Endothelial cell of umbilical vein (primary cell): Measurements from ENCODE around the gene LPP. TPM values are rescaled to one million over a fixed set of nuclear protein-coding genes. Genes with fewer than 3 reads are reported as not detected.

Experiments
- BruUV-seq: library from RNA; stranded (reverse); fragments of 400-500 nt; replicated peaks from 2 replicates; lab custom pipeline; 2021; lab: Mats Ljungman, UMichigan
- CTCF ChIA-PET: fragments of 300-600, 350-600 bp; sonication (Branson Sonifier 250); formaldehyde crosslinking; loops from one replicate; lab custom pipeline; 2021; ENCODE audit warnings: antibody characterized with exemption, inconsistent platforms; lab: Charles Lee
- POLR2A ChIA-PET: fragments of 300-600, 350-600 bp; sonication (Branson Sonifier 250); formaldehyde crosslinking; loops from one replicate; lab custom pipeline; 2021; ENCODE audit warnings: antibody characterized with exemption, inconsistent platforms; lab: Charles Lee
- DNase-seq: peaks from one replicate; pipeline ENCODE4 v3.0.0-alpha.2; 2011; ENCODE audit warnings: low read depth, low spot score
- FAIRE-seq: peaks from 2 replicates; lab custom pipeline; 2011; peaks lifted over from hg19 to GRCh38; lab: Jason Lieb, UNC
- H2AFZ ChIP-seq: 2 replicates; pipeline ENCODE4 v1.6.0; 2012; ENCODE audit warnings: low read depth, low read length, control low read depth, inconsistent platforms
- H3K27ac ChIP-seq: 2 replicates; pipeline ENCODE4 v1.5.1; 2011; ENCODE audit warnings: low read depth, mild to moderate bottlenecking, control low read depth, low read length, moderate library complexity; ENCODE audit not compliant: insufficient read depth
- H3K27me3 ChIP-seq, 2 experiments: 2 replicates each; pipeline versions ENCODE4 v1.6.0 to v1.6.1; 2011; ENCODE audit warnings: low read length in 2 of 2, mixed read lengths in 1 of 2; ENCODE audit not compliant: control insufficient read depth in 2 of 2, insufficient read depth in 2 of 2
- H3K36me3 ChIP-seq, 2 experiments: 2 replicates in 1 of 2; 3 replicates in 1 of 2; pipeline ENCODE4 v1.5.1; 2011; ENCODE audit warnings: low read length in 2 of 2, mild to moderate bottlenecking in 1 of 2, moderate library complexity in 1 of 2; ENCODE audit not compliant: control insufficient read depth in 2 of 2, insufficient read depth in 2 of 2; ENCODE audit errors: extremely low read depth in 1 of 2
- H3K4me1 ChIP-seq: 3 replicates; pipeline ENCODE4 v1.5.1; 2011; ENCODE audit warnings: mild to moderate bottlenecking, low read length; ENCODE audit not compliant: control insufficient read depth, insufficient read depth; ENCODE audit errors: extremely low read depth
- H3K4me2 ChIP-seq: 2 replicates; pipeline ENCODE4 v1.6.1; 2011; ENCODE audit warnings: low read length, control low read depth, mixed read lengths; ENCODE audit not compliant: insufficient read depth
- H3K4me3 ChIP-seq, 3 experiments: fragments of 200-600 bp in 1 of 3; sonication (generic), shearing (Covaris generic) in 1 of 3; replicated peaks in 1 of 3; 2 replicates each; pipeline ENCODE4 v1.5.1; 2011 to 2016; ENCODE audit warnings: control low read depth in 3 of 3, low read length in 3 of 3, mild to moderate bottlenecking in 2 of 3, inconsistent platforms in 1 of 3, low read depth in 1 of 3, moderate library complexity in 1 of 3; ENCODE audit not compliant: insufficient read depth in 1 of 3
- H3K79me2 ChIP-seq: 2 replicates; pipeline ENCODE4 v1.6.0; 2012; ENCODE audit warnings: low read length, inconsistent platforms; ENCODE audit not compliant: control insufficient read depth, insufficient read depth
- H3K9ac ChIP-seq: replicated peaks from 2 replicates; pipeline ENCODE3; 2011; ENCODE audit warnings: low read length, control low read depth; ENCODE audit not compliant: insufficient read depth; ENCODE audit errors: extremely low read depth
- H3K9me1 ChIP-seq: replicated peaks from 3 replicates; pipeline ENCODE4 v1.6.0; 2011; ENCODE audit warnings: mild to moderate bottlenecking, low read length; ENCODE audit not compliant: control insufficient read depth, insufficient read depth; ENCODE audit errors: extremely low read depth
- H3K9me3 ChIP-seq: replicated peaks from 2 replicates; pipeline ENCODE4 v1.5.1; 2012; ENCODE audit warnings: low read length, inconsistent platforms; ENCODE audit not compliant: control insufficient read depth, insufficient read depth
- H4K20me1 ChIP-seq: replicated peaks from 2 replicates; pipeline ENCODE3; 2011; ENCODE audit warnings: mild to moderate bottlenecking, low read length; ENCODE audit not compliant: control insufficient read depth, insufficient read depth; ENCODE audit errors: extremely low read depth
- EZH2 ChIP-seq: IDR thresholded peaks from 2 replicates; pipeline ENCODE4 v1.6.1; 2012; ENCODE audit warnings: borderline replicate concordance, low read depth, mild to moderate bottlenecking, moderate library complexity, low read length, inconsistent platforms; ENCODE audit not compliant: severe bottlenecking
- GATA2 ChIP-seq: IDR thresholded peaks from 2 replicates; pipeline ENCODE4 v1.7.0; 2011; ENCODE audit warnings: low read depth, mild to moderate bottlenecking, moderate library complexity, mixed read lengths, low read length; ENCODE audit not compliant: insufficient read length, insufficient read depth
- JUN ChIP-seq: IDR thresholded peaks from 2 replicates; pipeline ENCODE4 v1.6.1; 2011; ENCODE audit warnings: borderline replicate concordance, low read depth; ENCODE audit not compliant: insufficient read length, insufficient read depth
- MYC ChIP-seq: IDR thresholded peaks from one replicate; pipeline ENCODE4 v1.6.1; 2011; ENCODE audit warnings: mild to moderate bottlenecking, low read depth, low read length
- POLR2A ChIP-seq: IDR thresholded peaks from 2 replicates; pipeline ENCODE4 v1.6.1; 2012; ENCODE audit warnings: low read depth, mild to moderate bottlenecking, control low read depth, low read length
- POLR2AphosphoS5 ChIP-seq: IDR thresholded peaks from 2 replicates; pipeline ENCODE4 v1.6.1; 2012; ENCODE audit warnings: low read depth, mild to moderate bottlenecking, control low read depth, low read length, moderate library complexity; ENCODE audit not compliant: insufficient read depth
- dilution Hi-C: fragments of 300-500 bp; cut with MboI; formaldehyde crosslinking; loops from one replicate; pipeline ENCODE4 v1.15.0; 2019; ENCODE audit warnings: low sequenced_read_pairs; ENCODE audit not compliant: extremely low pct_ligation_motif_present
- intact Hi-C: fragments of 100-400 bp; cut with micrococcal nuclease; formaldehyde crosslinking; loops from one replicate; pipeline ENCODE4 v1.10.0; 2022
- polyA plus RNA-seq, 4 experiments: library from polyadenylated mRNA; depleted of rRNA in 3 of 4; stranded (reverse) in 3 of 4; unstranded in 1 of 4; fragments of >200 nt; gene quantifications; 2 replicates each; pipeline versions ENCODE4 v1.2.1 to v1.2.3, GENCODE V29; 2011 to 2012; ENCODE audit warnings: missing spikeins in 1 of 4
- total RNA-seq: library from RNA; stranded (reverse); gene quantifications from 2 replicates; pipeline ENCODE4 v1.2.3, GENCODE V29; 2021
- TF ChIP-seq, protein P1 (sequence below), 2 donors: IDR thresholded peaks; 1 replicate in 1 of 2; 2 replicates in 1 of 2; pipeline ENCODE4 v1.5.1; 2011; ENCODE audit warnings: low read length in 2 of 2, mild to moderate bottlenecking in 2 of 2, moderate library complexity in 2 of 2, control low read depth in 1 of 2, inconsistent platforms in 1 of 2, low read depth in 1 of 2; ENCODE audit not compliant: insufficient read depth in 1 of 2; ENCODE audit errors: extremely low read depth in 1 of 2

Gene LPP
- total and polyA plus RNA-seq, 2 donors (not counting 3 experiments of a cell fraction or from before 2014, with no cell fraction given) = 16.9 to 153 TPM

GRCh38 chr3:188506446-188506845 lies 352.5 kb downstream of the LPP start:
- POLR2A ChIA-PET = no interaction called here
- Histone ChIP-seq H3K27ac (no peak overlapping the region), H2AFZ (no peak overlapping the region), H4K20me1 (no peaks in the 10 kb centered on the region), H3K9me3 (no peaks in the 10 kb centered on the region), H3K9me1 (no peaks in the 10 kb centered on the region), H3K4me1 (peaks cover 25% of the 10 kb centered on the region), H3K36me3 (no peaks in the 10 kb centered on the region), H3K4me3 (no peak overlapping the region), H3K4me2 (no peak overlapping the region), H3K79me2 (no peaks in the 10 kb centered on the region), H3K9ac (no peak overlapping the region), H3K27me3 (no peaks in the 10 kb centered on the region)
- no TSS peak for BruUV-seq
- DNase-seq = no peak
- no peak for FAIRE-seq
- intact Hi-C loops (loop anchor here (2.0 to 5.0 kb wide), 7 partner anchors 38 to 766 kb away; partner anchors contain the start of gene LPP), dilution Hi-C loops (no loop called here)
- TF ChIP-seq POLR2A (no peak), GATA2 (no peak), EZH2 (no peak), MYC (no peak), POLR2AphosphoS5 (no peak), JUN (no peak)
- TF ChIP-seq, protein P1, sequence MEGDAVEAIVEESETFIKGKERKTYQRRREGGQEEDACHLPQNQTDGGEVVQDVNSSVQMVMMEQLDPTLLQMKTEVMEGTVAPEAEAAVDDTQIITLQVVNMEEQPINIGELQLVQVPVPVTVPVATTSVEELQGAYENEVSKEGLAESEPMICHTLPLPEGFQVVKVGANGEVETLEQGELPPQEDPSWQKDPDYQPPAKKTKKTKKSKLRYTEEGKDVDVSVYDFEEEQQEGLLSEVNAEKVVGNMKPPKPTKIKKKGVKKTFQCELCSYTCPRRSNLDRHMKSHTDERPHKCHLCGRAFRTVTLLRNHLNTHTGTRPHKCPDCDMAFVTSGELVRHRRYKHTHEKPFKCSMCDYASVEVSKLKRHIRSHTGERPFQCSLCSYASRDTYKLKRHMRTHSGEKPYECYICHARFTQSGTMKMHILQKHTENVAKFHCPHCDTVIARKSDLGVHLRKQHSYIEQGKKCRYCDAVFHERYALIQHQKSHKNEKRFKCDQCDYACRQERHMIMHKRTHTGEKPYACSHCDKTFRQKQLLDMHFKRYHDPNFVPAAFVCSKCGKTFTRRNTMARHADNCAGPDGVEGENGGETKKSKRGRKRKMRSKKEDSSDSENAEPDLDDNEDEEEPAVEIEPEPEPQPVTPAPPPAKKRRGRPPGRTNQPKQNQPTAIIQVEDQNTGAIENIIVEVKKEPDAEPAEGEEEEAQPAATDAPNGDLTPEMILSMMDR (IDR thresholded peaks at IDR 0.05; ENCODE audit: extremely low read depth in 1 of 2, insufficient read depth in 1 of 2, low read depth in 1 of 2, low read length in 2 of 2) = no peak
- CTCF ChIA-PET = interaction anchor here (1.0 to 1.3 kb wide), 3 partner anchors 13 to 759 kb away, joined by 3 to 6 read pairs (median 3); no protein-coding TSS in a partner anchor
